ENCODE measurements around the gene PPIP5K1. TPM values are rescaled to one million over a fixed set of nuclear protein-coding genes. Genes with fewer than 3 reads are reported as not detected.

The PPIP5K1 gene
- total RNA-seq, 6 experiments from 2014 or later, result 11.6 to 23.2 (median 16.5) TPM

DNA sequence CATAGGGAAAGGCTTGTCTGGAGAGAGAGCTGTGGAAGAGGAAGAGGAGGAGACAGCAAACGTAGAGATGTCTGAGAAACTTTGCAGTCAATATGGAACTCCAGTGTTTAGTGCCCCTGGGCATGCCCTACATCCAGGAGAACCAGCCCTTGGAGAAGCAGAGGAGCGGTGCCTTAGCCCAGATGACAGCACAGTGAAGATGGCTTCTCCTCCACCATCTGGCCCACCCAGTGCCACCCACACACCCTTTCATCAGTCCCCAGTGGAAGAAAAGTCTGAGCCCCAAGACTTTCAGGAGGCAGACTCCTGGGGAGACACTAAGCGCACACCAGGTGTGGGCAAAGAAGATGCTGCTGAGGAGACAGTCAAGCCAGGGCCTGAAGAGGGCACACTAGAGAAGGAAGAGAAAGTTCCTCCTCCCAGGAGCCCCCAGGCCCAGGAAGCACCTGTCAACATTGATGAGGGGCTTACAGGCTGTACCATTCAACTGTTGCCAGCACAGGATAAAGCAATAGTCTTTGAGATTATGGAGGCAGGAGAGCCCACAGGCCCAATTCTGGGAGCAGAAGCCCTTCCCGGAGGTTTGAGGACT is 65.7 kb downstream of the PPIP5K1 start:
- WGBS (ENCODE audit: insufficient coverage, low coverage, low lambda C conversion rate, missing lambda C conversion rate), result 33% methylated on average over 1 of the region's 4 CpGs
- DNase-seq (no peak), ATAC-seq (no peak)
- H3K36me3 ChIP-seq, result no peaks in the 10 kb centered on the region
- intact Hi-C loops (cut with DNase I), result no loop called here
- no peak for TF ChIP-seq POLR2A (IDR thresholded peaks at IDR 0.05)
- TF ChIP-seq, protein P1, sequence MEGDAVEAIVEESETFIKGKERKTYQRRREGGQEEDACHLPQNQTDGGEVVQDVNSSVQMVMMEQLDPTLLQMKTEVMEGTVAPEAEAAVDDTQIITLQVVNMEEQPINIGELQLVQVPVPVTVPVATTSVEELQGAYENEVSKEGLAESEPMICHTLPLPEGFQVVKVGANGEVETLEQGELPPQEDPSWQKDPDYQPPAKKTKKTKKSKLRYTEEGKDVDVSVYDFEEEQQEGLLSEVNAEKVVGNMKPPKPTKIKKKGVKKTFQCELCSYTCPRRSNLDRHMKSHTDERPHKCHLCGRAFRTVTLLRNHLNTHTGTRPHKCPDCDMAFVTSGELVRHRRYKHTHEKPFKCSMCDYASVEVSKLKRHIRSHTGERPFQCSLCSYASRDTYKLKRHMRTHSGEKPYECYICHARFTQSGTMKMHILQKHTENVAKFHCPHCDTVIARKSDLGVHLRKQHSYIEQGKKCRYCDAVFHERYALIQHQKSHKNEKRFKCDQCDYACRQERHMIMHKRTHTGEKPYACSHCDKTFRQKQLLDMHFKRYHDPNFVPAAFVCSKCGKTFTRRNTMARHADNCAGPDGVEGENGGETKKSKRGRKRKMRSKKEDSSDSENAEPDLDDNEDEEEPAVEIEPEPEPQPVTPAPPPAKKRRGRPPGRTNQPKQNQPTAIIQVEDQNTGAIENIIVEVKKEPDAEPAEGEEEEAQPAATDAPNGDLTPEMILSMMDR (IDR thresholded peaks at IDR 0.05), result no peak
- no peaks in the 10 kb centered on the region for H3K27me3 ChIP-seq
- H3K27ac ChIP-seq, result no peak overlapping the region
- no peak overlapping the region for H3K4me3 ChIP-seq
- no peaks in the 10 kb centered on the region for H3K9me3 ChIP-seq
- H3K4me1 ChIP-seq, result no peaks in the 10 kb centered on the region

DNA sequence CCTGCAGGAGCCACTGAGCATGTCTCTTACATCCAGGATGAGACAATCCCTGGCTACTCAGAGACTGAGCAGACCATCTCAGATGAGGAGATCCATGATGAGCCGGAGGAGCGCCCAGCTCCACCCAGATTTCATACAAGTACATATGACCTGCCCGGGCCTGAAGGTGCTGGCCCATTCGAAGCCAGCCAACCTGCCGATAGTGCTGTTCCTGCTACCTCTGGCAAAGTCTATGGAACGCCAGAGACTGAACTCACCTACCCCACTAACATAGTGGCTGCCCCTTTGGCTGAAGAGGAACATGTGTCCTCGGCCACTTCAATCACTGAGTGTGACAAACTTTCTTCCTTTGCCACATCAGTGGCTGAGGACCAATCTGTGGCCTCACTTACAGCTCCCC is 66.4 kb downstream of the PPIP5K1 start:
- intact Hi-C loops (cut with DNase I), result no loop called here
- ATAC-seq, result no peak
- no CpG with 5 or more reads among the region's 7 CpGs for whole genome bisulfite sequencing (ENCODE audit: insufficient coverage, low coverage, low lambda C conversion rate, missing lambda C conversion rate)

DNA sequence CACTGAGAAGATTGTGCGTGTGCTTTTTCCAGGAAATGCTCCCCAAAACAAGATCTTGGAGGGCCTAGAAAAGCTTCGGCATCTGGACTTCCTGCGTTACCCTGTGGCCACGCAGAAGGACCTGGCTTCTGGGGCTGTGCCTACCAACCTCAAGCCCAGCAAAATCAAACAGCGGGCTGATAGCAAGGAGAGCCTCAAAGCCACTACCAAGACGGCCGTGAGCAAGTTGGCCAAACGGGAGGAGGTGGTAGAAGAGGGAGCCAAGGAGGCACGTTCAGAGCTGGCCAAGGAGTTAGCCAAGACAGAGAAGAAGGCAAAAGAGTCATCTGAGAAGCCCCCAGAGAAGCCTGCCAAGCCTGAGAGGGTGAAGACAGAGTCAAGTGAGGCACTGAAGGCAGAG is 67.8 kb downstream of the PPIP5K1 start:
- no peaks in the 10 kb centered on the region for H3K4me1 ChIP-seq

More for the DNA sequence above, 66.4 kb downstream of the PPIP5K1 start:
- no peaks in the 10 kb centered on the region for H3K36me3 ChIP-seq
- no peak overlapping the region for H3K4me3 ChIP-seq
- H3K9me3 ChIP-seq, result no peaks in the 10 kb centered on the region
- no peak for TF ChIP-seq POLR2A (IDR thresholded peaks at IDR 0.05)
- TF ChIP-seq, protein P1 (IDR thresholded peaks at IDR 0.05), result no peak
- H3K27me3 ChIP-seq, result no peaks in the 10 kb centered on the region
- no peak for DNase-seq
- no peaks in the 10 kb centered on the region for H3K4me1 ChIP-seq
- no peak overlapping the region for H3K27ac ChIP-seq

DNA sequence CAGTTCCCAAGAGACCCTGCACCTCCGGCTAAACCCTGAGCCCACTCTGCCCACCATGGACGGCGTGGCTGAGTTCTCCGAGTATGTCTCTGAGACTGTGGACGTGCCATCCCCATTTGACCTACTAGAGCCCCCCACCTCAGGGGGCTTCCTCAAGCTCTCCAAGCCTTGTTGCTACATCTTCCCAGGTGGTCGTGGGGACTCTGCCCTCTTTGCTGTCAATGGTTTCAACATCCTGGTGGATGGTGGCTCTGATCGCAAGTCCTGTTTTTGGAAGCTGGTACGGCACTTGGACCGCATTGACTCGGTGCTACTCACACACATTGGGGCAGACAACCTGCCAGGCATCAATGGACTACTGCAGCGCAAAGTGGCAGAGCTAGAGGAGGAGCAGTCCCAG is 68.6 kb downstream of the PPIP5K1 start:
- no peaks in the 10 kb centered on the region for H3K27me3 ChIP-seq
- H3K9me3 ChIP-seq, result no peaks in the 10 kb centered on the region
- no peaks in the 10 kb centered on the region for H3K4me1 ChIP-seq

More for the DNA sequence above, 67.8 kb downstream of the PPIP5K1 start:
- no peak for TF ChIP-seq POLR2A (IDR thresholded peaks at IDR 0.05)
- TF ChIP-seq, protein P1 (IDR thresholded peaks at IDR 0.05), result no peak
- ATAC-seq (no peak), DNase-seq (no peak)
- Histone ChIP-seq H3K27ac (no peak overlapping the region), H3K36me3 (no peaks in the 10 kb centered on the region), H3K9me3 (no peaks in the 10 kb centered on the region), H3K27me3 (no peaks in the 10 kb centered on the region), H3K4me3 (no peak overlapping the region)
- WGBS (ENCODE audit: insufficient coverage, low coverage, low lambda C conversion rate, missing lambda C conversion rate), result 52% methylated on average over 4 of the region's 9 CpGs
- intact Hi-C loops (cut with DNase I), result no loop called here

More for the DNA sequence above, 68.6 kb downstream of the PPIP5K1 start:
- Histone ChIP-seq H3K36me3 (no peaks in the 10 kb centered on the region), H3K27ac (no peak overlapping the region), H3K4me3 (no peak overlapping the region)
- 60% methylated on average over 1 of the region's 11 CpGs for WGBS (ENCODE audit: insufficient coverage, low coverage, low lambda C conversion rate, missing lambda C conversion rate)
- intact Hi-C loops (cut with DNase I), result no loop called here
- ATAC-seq (no peak), DNase-seq (no peak)
- TF ChIP-seq, protein P1 (IDR thresholded peaks at IDR 0.05), result no peak
- TF ChIP-seq POLR2A (IDR thresholded peaks at IDR 0.05), result no peak
